SKM-1 (cell line): ENCODE measurements around the gene FHL2.
A peak's percentile ranks its signal among the peaks of the same experiment; 100 is the strongest.

Experiments
- DNase-seq: peaks from one replicate; lab custom pipeline; 2025; ENCODE audit not compliant: unreplicated experiment; lab: John Stamatoyannopoulos, UW

FHL2 gene

DNA sequence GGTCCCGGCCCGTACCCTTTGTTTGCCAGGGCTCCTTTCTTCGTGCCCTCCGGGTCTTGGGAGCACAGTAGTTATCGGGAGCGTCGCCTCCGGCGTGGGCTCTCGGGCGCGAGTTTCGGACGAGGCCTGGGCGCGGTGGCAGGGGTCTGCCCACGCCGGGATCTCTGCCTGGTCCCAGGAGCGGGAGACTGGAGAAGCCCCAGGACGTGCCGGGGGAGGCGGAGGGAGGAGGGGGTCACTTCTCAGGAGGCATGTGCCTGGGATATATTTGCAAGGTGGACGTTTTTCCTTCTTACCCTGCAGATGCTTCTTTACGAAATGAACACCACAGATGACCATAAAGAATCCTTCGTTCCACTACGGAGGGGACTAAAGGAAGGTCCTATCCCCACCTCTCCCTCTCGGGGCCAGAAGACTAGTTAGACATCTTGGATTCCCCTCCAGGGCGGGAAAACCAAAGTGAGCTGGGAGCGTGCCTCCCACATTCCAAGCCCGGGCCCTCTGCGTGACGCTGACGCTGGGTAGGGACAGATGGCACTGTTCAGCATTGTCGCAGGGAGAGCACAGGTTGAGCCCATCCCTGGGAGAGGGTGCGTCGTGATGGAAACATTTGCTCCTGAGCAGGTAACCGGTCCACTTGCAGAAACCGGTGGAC is 483 bp upstream of the FHL2 start:
- DNase-seq = no peak

DNA sequence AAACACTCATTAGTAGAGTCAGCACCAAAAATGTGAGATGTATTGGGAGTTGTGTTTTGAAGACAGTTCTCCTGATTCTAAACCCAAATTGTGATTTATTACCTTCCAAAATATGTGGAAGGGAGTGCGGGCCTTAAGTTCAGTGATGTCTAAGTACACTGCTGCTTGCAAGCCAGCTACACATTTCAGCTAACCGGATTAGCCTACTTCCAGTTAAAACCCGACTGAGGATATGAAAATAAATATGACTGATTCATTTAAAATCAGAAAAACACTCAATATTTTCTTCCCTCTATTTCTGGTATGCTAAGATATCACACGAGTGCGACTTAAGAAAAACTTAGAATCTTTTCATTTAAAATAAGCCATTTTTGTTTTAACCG is 907 bp downstream of the FHL2 start:
- no peak for DNase-seq

DNA sequence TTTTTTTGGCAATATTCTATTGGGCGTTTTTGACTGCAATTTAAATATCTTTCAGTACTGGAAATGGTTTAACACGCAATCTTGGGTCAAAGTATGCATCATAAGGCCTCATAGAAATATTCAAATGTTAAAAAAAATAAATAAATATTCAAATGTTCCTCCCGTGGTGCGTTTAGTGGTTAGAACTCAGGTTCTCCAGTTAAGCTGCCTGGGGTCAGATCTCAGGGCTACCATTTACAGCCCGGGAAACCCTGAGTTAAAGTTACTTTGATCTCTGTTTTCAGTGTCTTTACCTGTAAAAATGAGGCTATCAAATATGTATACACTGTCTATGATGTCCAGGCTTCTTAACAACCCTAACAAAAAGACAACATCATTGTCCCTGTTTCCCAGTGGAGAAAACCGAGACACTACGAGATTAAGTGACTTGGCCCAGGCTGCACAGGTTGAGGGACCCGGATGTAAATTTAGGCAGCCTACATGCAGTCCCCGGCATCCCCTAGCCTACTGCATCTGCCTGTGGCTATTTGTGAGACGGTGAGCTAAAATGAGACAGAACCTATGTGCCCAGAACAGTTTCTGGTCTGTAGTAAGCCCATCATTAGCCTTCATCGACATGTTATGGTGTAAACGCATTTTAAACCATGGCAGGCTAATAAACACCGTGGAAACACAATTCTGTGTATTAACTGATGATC is 1.7 kb downstream of the FHL2 start:
- no peak for DNase-seq

DNA sequence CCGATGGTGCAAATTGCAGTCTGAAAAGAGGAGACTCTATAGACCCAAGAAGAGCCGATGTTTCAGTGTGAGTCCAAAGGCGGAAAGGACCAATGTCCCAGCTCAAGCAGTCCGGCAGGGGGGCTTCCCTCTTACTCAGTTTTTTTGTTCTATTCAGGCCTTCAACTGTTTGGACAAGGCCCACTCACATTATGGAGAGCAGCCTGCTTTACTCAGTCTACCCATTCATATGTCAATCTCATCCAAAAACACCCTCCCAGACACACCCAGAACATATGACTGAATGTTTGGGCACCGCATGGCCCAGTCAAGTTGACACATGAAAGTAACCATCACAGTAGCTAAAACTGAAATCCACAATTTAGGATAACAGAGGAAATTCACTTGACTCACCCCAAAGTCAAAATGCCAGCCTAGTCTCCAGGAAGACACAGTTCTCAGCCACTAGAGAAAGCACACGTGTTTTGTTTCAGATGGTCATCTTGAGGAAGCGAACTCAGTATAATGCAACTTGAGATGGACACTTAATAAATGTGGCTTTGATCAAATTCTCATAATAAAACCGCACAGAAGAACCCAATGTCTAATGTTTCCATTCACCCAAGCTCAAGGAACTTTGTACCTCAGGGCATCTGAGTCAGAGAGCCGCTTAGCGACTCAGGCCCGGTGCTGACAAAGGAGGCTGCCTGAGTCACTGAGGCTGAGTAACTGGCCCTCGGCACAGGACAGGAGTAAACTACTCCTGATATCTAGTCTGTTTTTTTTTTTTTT is 2.4 kb downstream of the FHL2 start:
- no peak for DNase-seq

DNA sequence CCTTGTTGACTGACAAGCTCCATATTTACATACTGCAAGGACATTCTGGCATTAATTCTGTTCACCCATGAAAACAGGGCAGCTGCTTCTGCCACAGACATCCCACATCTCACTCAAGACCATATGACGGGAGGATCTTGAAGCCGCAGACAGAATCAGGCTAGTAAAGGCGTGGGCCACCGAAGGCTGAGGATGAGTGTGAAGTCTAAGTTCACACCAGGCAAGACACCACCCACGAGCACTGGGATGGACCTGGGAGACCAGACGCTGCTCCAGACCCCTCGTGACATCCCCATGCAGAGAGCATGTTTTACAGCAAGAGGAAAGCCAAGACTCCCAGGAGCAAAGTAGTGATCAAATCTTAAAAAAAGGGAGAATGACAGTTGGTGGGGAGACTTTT is 3.2 kb downstream of the FHL2 start:
- DNase-seq = no peak

DNA sequence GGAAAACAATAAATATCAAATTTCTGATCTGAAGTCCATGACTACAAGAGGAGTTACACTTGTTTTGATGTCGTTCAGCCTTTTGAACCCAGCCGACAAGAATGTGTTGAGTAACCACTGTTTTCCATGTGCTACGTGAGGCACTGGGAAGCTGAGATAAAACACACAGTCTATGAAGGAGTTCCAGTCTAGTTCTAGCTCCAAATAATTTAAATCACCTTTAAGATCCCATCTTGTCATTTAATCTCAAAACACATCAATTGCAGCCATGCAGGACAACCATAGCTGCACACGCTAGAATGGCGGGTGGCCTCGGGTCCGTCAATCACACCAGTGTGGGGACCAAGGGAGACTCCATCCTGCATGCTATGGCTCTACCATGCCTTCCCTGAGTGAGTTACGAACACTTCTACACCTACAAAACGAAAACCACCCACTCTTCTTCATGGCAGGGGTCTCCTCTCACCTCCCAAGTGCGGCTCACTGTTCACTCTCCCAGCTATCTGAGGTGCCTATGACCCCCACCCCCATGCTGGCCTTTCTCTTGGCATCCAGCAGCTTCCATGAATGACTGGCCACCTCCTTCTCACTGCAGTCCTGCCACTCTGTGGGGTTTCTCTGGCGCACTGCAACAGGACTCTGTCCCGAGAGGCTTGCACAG is 3.8 kb downstream of the FHL2 start:
- DNase-seq = no peak

DNA sequence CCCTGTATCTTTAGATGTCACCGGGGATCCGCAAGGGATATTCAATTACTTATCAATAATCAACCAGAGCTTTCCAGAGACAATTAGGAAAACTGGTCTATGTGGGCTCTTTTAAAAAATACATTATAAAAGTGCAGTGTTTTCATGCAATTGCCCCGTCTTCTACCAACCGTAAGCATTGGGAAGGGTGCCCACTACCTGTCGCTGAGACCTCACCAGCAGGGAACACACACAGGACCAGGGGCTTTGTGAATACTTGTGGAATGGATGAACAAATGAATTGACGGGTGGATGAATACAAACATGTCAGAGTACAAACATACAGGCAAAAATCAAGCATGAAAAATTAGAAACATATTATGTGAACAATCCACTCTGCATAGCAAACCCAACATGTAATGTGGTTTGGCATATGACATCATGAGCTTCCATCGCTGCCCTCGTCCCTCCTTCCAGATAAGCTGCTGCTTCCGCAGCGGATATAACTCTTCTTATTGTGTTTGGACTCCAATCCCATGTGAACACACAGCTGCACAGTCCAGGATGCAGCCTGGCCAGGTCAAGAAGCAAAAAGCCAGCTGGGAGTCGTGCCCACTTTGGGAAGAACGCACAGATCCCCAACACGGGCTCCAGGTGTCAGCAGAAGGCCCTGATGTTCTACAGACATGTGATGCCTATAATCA is 5.3 kb downstream of the FHL2 start:
- no peak for DNase-seq

DNA sequence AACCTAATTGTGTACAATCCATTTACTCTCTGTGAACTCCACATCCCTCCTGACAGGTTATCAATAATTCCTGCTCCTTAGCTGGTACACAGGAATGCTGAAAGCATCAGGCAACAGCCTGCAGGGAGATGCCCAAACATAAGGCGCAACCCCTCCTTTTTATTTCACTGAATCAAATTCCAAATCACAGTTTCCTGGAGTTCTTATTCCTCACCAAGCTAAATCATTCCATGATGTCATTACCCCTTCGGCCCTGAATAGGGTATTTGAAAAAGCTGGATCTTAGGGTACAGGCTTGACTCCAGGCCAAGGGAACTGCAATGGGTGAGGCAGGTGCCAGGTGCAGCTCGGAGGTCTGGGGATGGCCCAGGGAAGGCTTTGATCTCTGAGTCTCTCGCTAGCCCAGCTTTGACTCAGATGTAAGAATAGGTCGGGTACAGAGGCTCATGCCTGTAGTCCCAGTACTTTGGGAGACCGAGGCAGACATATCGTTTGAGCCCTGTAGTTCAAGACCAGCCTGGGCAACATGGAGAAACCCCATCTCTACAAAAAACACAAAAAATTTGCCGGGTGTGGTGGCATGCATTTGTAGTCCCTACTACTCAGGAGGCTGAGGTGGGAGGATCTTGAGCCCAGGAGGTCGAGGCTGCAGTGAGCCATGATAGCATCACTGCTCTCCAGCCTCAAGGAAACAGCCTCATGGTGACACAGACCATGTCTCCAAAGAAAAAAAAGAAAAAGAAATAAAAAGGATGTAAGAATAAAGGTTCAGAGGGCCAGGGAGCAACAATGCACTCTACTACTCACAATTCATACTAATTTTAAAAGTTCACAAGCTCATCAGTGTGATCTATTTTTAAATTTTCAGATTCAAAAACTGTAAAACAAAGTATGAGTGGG is 6.8 kb downstream of the FHL2 start:
- DNase-seq = no peak

DNA sequence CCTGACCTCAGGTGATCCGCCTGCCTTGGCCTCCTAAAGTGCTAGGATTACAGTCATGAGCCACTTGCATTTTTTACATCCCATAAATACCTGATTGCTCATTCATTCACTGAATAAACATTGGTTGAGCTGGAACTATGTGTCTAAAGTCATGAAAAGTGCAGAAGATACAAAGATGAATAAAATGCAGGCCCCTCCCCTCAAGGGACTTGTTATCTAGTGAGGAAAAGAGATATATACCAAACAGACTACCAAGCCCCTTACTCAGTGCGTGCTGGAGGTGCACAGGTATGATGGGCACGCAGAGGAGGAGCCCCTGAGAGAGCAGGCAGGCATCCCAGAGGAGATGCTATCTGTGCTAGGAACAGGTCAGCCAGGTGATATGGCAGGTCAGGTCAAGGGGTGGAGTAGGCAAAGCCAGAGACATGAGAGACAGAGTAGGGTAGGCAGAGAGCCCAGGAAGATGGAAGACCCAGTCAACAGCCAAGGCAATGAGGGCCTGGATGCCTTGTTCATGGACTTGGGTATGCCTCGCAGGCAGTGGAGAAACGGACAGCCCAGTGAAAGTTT is 7.7 kb downstream of the FHL2 start:
- no peak for DNase-seq

DNA sequence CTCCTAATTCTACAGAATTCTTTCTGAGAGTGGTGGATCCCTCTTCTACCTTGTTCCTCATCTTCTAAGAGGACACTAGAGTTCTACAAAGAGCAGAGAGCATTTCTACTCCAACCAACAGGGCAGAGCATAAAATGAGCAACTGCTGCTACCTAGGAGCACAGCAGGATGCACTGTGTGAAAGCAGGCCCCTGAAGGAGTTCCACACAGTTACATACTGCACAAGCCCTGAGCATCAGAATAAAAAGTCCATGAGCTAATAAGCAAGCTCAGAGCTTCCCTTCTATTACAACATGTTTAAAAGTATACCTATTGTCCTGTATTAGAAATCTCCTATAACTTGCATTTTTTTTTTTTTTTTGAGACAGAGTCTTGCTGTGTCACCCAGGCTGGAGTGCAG is 8.4 kb downstream of the FHL2 start:
- DNase-seq = no peak

DNA sequence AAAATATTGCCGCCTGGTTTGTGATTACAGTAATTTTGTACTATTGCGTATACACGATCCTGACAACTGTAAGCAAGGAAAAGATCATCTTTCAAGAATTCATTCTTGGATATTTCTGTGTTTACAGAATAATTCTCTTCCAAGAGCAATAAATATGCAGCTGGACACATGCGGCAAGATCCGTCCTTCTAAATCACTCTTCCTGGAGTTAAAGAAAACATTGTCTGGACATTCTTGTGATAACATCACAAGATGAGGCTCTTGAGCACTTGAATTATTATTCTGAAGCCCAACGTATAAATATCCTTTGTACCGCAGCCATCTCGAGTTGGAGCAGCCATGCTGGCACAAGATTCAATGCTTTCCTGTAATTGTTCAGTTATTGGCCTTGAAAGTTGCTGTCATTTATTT is 9.9 kb downstream of the FHL2 start:
- DNase-seq = no peak

DNA sequence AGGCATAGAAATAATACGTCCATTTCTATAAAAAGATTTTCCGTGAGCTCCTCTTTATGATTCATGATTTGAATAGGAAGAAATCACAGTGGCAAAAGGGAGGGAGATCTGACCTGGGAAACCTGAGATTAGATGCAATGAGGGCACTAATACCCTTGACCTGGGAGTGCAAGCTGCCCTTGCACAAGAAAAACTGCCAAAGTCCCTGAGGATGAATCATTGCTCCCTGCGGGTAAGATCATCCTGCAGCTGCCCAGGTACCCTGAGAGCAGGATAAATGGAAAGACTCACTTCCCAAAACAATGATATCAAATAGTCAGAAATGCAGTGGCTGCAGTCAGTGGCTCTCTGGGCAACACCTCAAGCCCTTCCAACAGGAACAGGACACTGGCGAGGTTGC is 11.6 kb downstream of the FHL2 start:
- no peak for DNase-seq

DNA sequence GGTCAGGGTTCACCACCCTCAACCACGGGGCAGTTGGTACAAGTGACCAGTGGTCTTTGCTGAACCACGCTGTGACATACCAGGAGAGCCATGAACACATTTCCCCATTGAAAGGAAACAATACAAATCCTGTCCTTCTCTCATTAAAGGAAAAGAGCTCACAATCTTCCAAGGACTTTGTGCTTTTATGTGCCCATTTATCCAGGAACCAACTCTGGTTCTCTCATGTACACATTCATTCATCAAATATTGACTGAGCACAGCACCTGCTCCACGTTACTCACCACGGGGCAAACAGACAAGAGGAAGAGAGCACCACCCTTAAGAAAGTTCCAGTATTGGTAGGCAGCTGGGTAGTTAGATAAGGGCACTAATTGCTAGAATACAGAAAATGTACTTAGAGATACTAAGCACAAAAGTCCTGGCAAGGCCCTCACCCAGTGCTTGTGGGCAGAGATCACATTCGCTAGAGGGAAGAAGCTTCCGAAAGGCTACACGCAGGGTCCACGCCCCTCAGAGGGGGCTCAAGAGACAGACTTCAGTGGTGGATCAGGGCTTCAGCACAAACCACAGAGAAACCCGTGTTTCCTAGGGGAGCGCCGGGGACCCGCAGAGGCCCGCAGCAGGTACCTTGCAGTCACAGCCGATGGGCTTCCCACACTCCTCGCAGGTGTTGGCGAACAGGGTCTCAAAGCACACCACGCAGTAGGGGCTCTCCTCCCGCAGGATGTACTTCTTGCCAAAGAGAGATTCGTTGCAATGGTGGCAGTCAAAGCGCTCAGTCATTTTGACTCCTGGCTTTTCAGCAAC is 12.9 kb downstream of the FHL2 start:
- no peak for DNase-seq

DNA sequence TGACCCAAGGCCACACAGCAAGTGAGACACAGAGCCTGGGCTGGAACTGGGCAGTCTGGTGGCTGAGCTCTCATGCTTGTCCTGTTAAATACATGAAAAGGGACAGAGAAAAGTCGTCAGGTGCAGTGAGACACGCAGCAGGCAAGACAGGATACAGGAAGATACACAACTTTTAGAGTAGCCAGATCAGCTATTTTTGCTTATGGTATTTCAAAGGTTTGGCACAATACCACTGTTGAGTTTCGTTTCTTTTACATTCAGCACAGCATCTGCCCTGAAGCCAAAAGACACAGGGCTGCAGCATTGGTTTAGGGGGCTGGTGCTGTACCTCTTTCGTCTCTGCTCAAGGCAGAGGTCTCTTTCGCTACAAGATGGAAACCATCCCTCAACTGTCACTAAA is 14.0 kb downstream of the FHL2 start:
- DNase-seq = no peak

DNA sequence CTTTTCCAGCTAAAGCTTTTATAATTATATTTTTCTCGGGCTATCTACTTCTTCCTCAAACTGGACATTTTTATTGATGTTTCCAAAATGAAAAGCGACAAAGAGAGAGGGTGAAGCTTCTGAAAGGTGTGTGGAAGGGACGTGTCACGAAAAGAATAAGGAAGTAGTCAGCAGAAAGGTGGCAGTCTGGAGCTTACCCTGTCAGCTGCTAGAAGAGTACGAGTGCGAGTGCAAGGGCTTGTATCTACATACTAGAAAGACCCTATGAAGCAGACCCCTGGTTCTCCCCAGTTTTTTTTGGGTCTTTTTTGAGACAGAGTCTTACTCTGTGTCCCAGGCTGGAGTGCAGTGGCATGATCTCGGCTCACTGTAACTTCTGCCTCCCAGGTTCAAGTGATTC is 14.6 kb downstream of the FHL2 start:
- DNase-seq = no peak

DNA sequence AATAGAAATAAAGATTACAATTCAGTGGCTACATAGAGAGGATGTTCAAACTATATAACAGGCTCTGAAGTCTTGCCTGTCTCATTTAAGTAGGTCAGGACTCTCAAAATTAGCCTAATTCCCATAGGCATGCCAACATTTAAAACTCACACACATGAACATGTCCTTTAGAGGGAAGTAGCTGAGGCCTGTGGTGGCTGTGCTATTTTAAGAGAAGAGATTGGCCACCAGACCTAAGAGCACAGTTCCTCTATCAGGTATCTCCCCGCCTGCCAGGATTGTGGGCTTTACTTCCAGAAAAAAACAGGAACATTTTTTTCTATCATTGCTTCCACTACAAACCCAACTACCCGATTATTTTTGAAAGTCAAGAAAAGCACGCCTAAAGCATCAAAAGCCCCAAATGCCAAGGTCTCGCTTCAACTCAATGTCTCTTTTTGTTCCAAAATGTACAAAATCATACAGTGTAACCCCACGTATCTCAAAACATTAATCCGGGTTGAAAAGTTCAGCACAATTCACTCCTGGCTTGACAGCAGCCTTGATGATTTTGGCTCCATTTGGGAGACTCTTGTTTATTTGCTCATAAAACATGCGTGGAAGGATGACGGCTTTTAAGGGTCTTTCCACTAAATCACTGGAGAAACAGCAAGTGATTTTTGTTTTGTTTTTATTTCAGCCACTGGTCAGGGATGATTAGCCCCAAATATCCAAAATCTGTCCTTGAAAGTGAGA is 15.3 kb downstream of the FHL2 start:
- DNase-seq = peak; percentile 49

DNA sequence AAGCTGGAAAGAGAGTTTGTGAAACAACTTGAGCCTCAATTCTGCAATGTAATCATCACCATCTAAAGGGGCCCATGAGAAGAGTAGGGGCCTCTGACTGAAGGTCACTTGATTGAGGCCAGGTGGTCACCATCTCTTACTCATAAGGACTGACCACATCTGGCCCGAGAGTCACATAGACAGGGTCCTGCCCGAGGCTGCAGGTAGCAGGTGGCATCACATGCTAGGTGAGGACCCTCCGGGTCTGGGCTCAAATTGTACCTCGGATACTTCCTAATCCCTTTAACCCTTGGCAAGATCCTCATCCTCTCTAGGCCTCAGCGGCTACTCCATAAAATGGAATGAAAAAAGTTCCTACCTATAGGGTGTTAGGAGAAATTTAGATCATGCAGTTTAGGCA is 16.7 kb downstream of the FHL2 start:
- DNase-seq = no peak

DNA sequence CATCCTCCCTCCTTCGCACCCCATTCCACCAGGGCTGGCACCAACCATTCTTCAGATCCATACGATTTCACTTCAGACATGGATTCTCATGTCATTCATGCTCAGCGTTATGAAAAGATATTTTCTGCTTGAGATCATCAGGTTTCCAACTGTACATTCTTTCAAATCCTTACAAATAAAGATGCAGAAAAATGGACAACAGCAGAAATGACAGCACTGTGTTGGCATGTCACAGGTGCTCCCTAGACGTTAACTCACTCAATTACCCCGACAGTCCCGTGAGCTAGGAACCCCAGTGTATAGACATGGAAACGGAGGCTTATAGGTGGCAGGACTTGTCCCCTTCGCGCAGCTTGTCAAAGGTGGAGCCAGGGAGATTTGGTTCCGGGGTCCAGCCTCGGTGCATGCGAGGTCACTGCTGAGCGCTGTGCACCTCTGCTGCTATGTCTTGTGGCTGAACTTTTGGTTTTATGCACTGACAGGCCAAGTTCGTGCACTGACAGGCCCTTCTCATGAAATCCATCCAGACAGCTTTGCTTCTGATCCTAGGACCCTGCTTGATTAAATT is 17.7 kb downstream of the FHL2 start:
- DNase-seq = no peak
